ENCODE data around the gene RNF112.
A peak's percentile ranks its signal among the peaks of the same experiment; 100 is the strongest.

The RNF112 gene

GRCh38 chr17:19391432-19391831, 19.6 kb upstream of the RNF112 start:
- Histone ChIP-seq H3K27me3 (ENCODE audit: control insufficient read depth in 1 of 2, insufficient read depth in 2 of 2, low read length in 2 of 2) (no peaks in the 10 kb centered on the region), H3K4me3 (ENCODE audit: low read length in 2 of 2) (no peak overlapping the region), H3K36me3 (ENCODE audit: control insufficient read depth in 2 of 2, insufficient read depth in 2 of 2, low read length in 2 of 2) (no peaks in the 10 kb centered on the region), H3K9me3 (ENCODE audit: control insufficient read depth in 2 of 2, low read length in 2 of 2) (no peaks in the 10 kb centered on the region), H3K27ac (ENCODE audit: low read length) (no peak overlapping the region), H3K9ac (ENCODE audit: low read length in 2 of 2) (no peak overlapping the region), H3K4me1 (ENCODE audit: control insufficient read depth, insufficient read depth, low read length) (peaks cover 47% of the 10 kb centered on the region)

- H3K4me1 ChIP-seq (ENCODE audit: control insufficient read depth, insufficient read depth, low read length), result peaks cover 40% of the 10 kb centered on the region
Observed at GRCh38 chr17:19392303-19392702, 18.7 kb upstream of the RNF112 start.

GRCh38 chr17:19397556-19398041, 13.4 kb upstream of the RNF112 start:
- Histone ChIP-seq H3K4me1 (ENCODE audit: control insufficient read depth, insufficient read depth, low read length) (peaks cover 23% of the 10 kb centered on the region), H3K27ac (ENCODE audit: low read length) (peak overlapping the region; percentile 41), H3K36me3 (ENCODE audit: control insufficient read depth in 2 of 2, insufficient read depth in 2 of 2, low read length in 2 of 2) (no peaks in the 10 kb centered on the region), H3K27me3 (ENCODE audit: control insufficient read depth in 1 of 2, insufficient read depth in 2 of 2, low read length in 2 of 2) (no peaks in the 10 kb centered on the region), H3K4me3 (ENCODE audit: low read length in 2 of 2) (no peak overlapping the region), H3K9ac (ENCODE audit: low read length in 2 of 2) (no peak overlapping the region), H3K9me3 (ENCODE audit: control insufficient read depth in 2 of 2, low read length in 2 of 2) (no peaks in the 10 kb centered on the region)

More at GRCh38 chr17:19392303-19392702, 18.7 kb upstream of the RNF112 start:
- Histone ChIP-seq H3K27me3 (ENCODE audit: control insufficient read depth in 1 of 2, insufficient read depth in 2 of 2, low read length in 2 of 2) (no peaks in the 10 kb centered on the region), H3K9me3 (ENCODE audit: control insufficient read depth in 2 of 2, low read length in 2 of 2) (no peaks in the 10 kb centered on the region), H3K36me3 (ENCODE audit: control insufficient read depth in 2 of 2, insufficient read depth in 2 of 2, low read length in 2 of 2) (no peaks in the 10 kb centered on the region), H3K27ac (ENCODE audit: low read length) (peak overlapping the region; percentile 64), H3K9ac (ENCODE audit: low read length in 2 of 2) (peak overlapping the region in 1 of 2 donors; percentile 57), H3K4me3 (ENCODE audit: low read length in 2 of 2) (no peak overlapping the region)

GRCh38 chr17:19398301-19399181, 12.5 kb upstream of the RNF112 start:
- Histone ChIP-seq H3K9me3 (ENCODE audit: control insufficient read depth in 2 of 2, low read length in 2 of 2) (no peaks in the 10 kb centered on the region), H3K27ac (ENCODE audit: low read length) (peak overlapping the region; percentile 41), H3K27me3 (ENCODE audit: control insufficient read depth in 1 of 2, insufficient read depth in 2 of 2, low read length in 2 of 2) (no peaks in the 10 kb centered on the region), H3K4me3 (ENCODE audit: low read length in 2 of 2) (no peak overlapping the region), H3K4me1 (ENCODE audit: control insufficient read depth, insufficient read depth, low read length) (peaks cover 20% of the 10 kb centered on the region), H3K9ac (ENCODE audit: low read length in 2 of 2) (no peak overlapping the region), H3K36me3 (ENCODE audit: control insufficient read depth in 2 of 2, insufficient read depth in 2 of 2, low read length in 2 of 2) (no peaks in the 10 kb centered on the region)

- no peaks in the 10 kb centered on the region for H3K27me3 ChIP-seq (ENCODE audit: control insufficient read depth in 1 of 2, insufficient read depth in 2 of 2, low read length in 2 of 2)
- peaks cover 20% of the 10 kb centered on the region for H3K4me1 ChIP-seq (ENCODE audit: control insufficient read depth, insufficient read depth, low read length)
- H3K27ac ChIP-seq (ENCODE audit: low read length), result no peak overlapping the region
- no peaks in the 10 kb centered on the region for H3K9me3 ChIP-seq (ENCODE audit: control insufficient read depth in 2 of 2, low read length in 2 of 2)
- no peak overlapping the region for H3K9ac ChIP-seq (ENCODE audit: low read length in 2 of 2)
- no peak overlapping the region for H3K4me3 ChIP-seq (ENCODE audit: low read length in 2 of 2)
- H3K36me3 ChIP-seq (ENCODE audit: control insufficient read depth in 2 of 2, insufficient read depth in 2 of 2, low read length in 2 of 2), result no peaks in the 10 kb centered on the region
Observed at GRCh38 chr17:19399750-19400450, 11.1 kb upstream of the RNF112 start.

- Histone ChIP-seq H3K9me3 (ENCODE audit: control insufficient read depth in 2 of 2, low read length in 2 of 2) (no peaks in the 10 kb centered on the region), H3K4me3 (ENCODE audit: low read length in 2 of 2) (no peak overlapping the region), H3K27me3 (ENCODE audit: control insufficient read depth in 1 of 2, insufficient read depth in 2 of 2, low read length in 2 of 2) (no peaks in the 10 kb centered on the region), H3K4me1 (ENCODE audit: control insufficient read depth, insufficient read depth, low read length) (peaks cover 20% of the 10 kb centered on the region), H3K36me3 (ENCODE audit: control insufficient read depth in 2 of 2, insufficient read depth in 2 of 2, low read length in 2 of 2) (no peaks in the 10 kb centered on the region), H3K27ac (ENCODE audit: low read length) (no peak overlapping the region), H3K9ac (ENCODE audit: low read length in 2 of 2) (no peak overlapping the region)
Observed at GRCh38 chr17:19401321-19402010, 9.6 kb upstream of the RNF112 start.

- H3K27me3 ChIP-seq (ENCODE audit: control insufficient read depth in 1 of 2, insufficient read depth in 2 of 2, low read length in 2 of 2), result no peaks in the 10 kb centered on the region
- H3K4me1 ChIP-seq (ENCODE audit: control insufficient read depth, insufficient read depth, low read length), result peaks cover 20% of the 10 kb centered on the region
- no peaks in the 10 kb centered on the region for H3K36me3 ChIP-seq (ENCODE audit: control insufficient read depth in 2 of 2, insufficient read depth in 2 of 2, low read length in 2 of 2)
- no peak overlapping the region for H3K27ac ChIP-seq (ENCODE audit: low read length)
- H3K9me3 ChIP-seq (ENCODE audit: control insufficient read depth in 2 of 2, low read length in 2 of 2), result no peaks in the 10 kb centered on the region
- no peak overlapping the region for H3K4me3 ChIP-seq (ENCODE audit: low read length in 2 of 2)
- no peak overlapping the region for H3K9ac ChIP-seq (ENCODE audit: low read length in 2 of 2)
Observed at GRCh38 chr17:19402171-19402570, 8.9 kb upstream of the RNF112 start.

GRCh38 chr17:19403021-19403420, 8.0 kb upstream of the RNF112 start:
- no peaks in the 10 kb centered on the region for H3K36me3 ChIP-seq (ENCODE audit: control insufficient read depth in 2 of 2, insufficient read depth in 2 of 2, low read length in 2 of 2)

GRCh38 chr17:19404264-19404663, 6.8 kb upstream of the RNF112 start:
- H3K9me3 ChIP-seq (ENCODE audit: control insufficient read depth in 2 of 2, low read length in 2 of 2), result no peaks in the 10 kb centered on the region
- H3K4me1 ChIP-seq (ENCODE audit: control insufficient read depth, insufficient read depth, low read length), result peaks cover 7% of the 10 kb centered on the region
- no peak overlapping the region for H3K27ac ChIP-seq (ENCODE audit: low read length)
- no peaks in the 10 kb centered on the region for H3K27me3 ChIP-seq (ENCODE audit: control insufficient read depth in 1 of 2, insufficient read depth in 2 of 2, low read length in 2 of 2)
- H3K4me3 ChIP-seq (ENCODE audit: low read length in 2 of 2), result no peak overlapping the region
- no peaks in the 10 kb centered on the region for H3K36me3 ChIP-seq (ENCODE audit: control insufficient read depth in 2 of 2, insufficient read depth in 2 of 2, low read length in 2 of 2)
- no peak overlapping the region for H3K9ac ChIP-seq (ENCODE audit: low read length in 2 of 2)

More at GRCh38 chr17:19403021-19403420, 8.0 kb upstream of the RNF112 start:
- H3K27ac ChIP-seq (ENCODE audit: low read length), result no peak overlapping the region
- H3K9me3 ChIP-seq (ENCODE audit: control insufficient read depth in 2 of 2, low read length in 2 of 2), result no peaks in the 10 kb centered on the region
- H3K4me1 ChIP-seq (ENCODE audit: control insufficient read depth, insufficient read depth, low read length), result peaks cover 14% of the 10 kb centered on the region
- no peak overlapping the region for H3K9ac ChIP-seq (ENCODE audit: low read length in 2 of 2)
- no peak overlapping the region for H3K4me3 ChIP-seq (ENCODE audit: low read length in 2 of 2)
- H3K27me3 ChIP-seq (ENCODE audit: control insufficient read depth in 1 of 2, insufficient read depth in 2 of 2, low read length in 2 of 2), result no peaks in the 10 kb centered on the region

- Histone ChIP-seq H3K4me3 (ENCODE audit: low read length in 2 of 2) (no peak overlapping the region), H3K27ac (ENCODE audit: low read length) (no peak overlapping the region), H3K9me3 (ENCODE audit: control insufficient read depth in 2 of 2, low read length in 2 of 2) (no peaks in the 10 kb centered on the region)
Observed at GRCh38 chr17:19405114-19405513, 5.9 kb upstream of the RNF112 start.

More at GRCh38 chr17:19405114-19405513, 5.9 kb upstream of the RNF112 start:
- peaks cover 2% of the 10 kb centered on the region for H3K4me1 ChIP-seq (ENCODE audit: control insufficient read depth, insufficient read depth, low read length)
- no peaks in the 10 kb centered on the region for H3K36me3 ChIP-seq (ENCODE audit: control insufficient read depth in 2 of 2, insufficient read depth in 2 of 2, low read length in 2 of 2)
- no peaks in the 10 kb centered on the region for H3K27me3 ChIP-seq (ENCODE audit: control insufficient read depth in 1 of 2, insufficient read depth in 2 of 2, low read length in 2 of 2)
- no peak overlapping the region for H3K9ac ChIP-seq (ENCODE audit: low read length in 2 of 2)
